T-cell (primary cell): ENCODE data around the gene PLEK. TPM values are rescaled to one million over a fixed set of nuclear protein-coding genes. Genes with fewer than 3 reads are reported as not detected.

Source experiments
- ATAC-seq, 4 experiments: fragments of 200-7000 bp in 3 of 4; fragments of 150-1000 bp in 1 of 4; cut with Tn5 transposase; replicated peaks in 1 of 4; 1 replicate in 3 of 4; 2 replicates in 1 of 4; pipeline ENCODE4 v1.10.0; 2021; ENCODE audit warnings: moderate library complexity in 3 of 4, mild to moderate bottlenecking in 2 of 4, moderate number of reproducible peaks in 1 of 4
- CTCF ChIA-PET, 2 donors: fragments of 300-600 bp; sonication (Branson Sonifier 250); formaldehyde crosslinking; loops; one replicate each; lab custom pipeline; 2022; ENCODE audit warnings: antibody characterized with exemption in 2 of 2; lab: Charles Lee
- POLR2A ChIA-PET, 2 donors: fragments of 300-600 bp; sonication (Branson Sonifier 250); formaldehyde crosslinking; loops; one replicate each; lab custom pipeline; 2022; ENCODE audit warnings: antibody characterized with exemption in 2 of 2; lab: Charles Lee
- DNase-seq, 35 experiments: peaks; one replicate each; pipeline versions ENCODE4 v3.0.0 to v3.0.0-alpha.2; 2013 to 2023
- H3K27ac ChIP-seq: one replicate; pipeline ENCODE4 v1.5.1; 2013; ENCODE audit warnings: low read length
- H3K27me3 ChIP-seq, 2 experiments: replicated peaks in 1 of 2; 1 replicate in 1 of 2; 2 replicates in 1 of 2; pipeline versions ENCODE4 v1.6.1 to v1.7.0; 2013; ENCODE audit warnings: low read length in 1 of 2, mixed read lengths in 1 of 2; ENCODE audit not compliant: control insufficient read depth in 2 of 2, insufficient read depth in 2 of 2; ENCODE audit errors: extremely low read depth in 1 of 2
- H3K36me3 ChIP-seq, 2 donors: 1 replicate in 1 of 2; 2 replicates in 1 of 2; pipeline versions ENCODE4 v1.6.1 to v1.7.0; 2013; ENCODE audit warnings: low read length in 1 of 2; ENCODE audit not compliant: control insufficient read depth in 2 of 2, insufficient read depth in 1 of 2; ENCODE audit errors: extremely low read depth in 1 of 2
- H3K4me1 ChIP-seq, 2 experiments: 1 replicate in 1 of 2; 2 replicates in 1 of 2; pipeline versions ENCODE4 v1.6.1 to v1.7.0; 2013; ENCODE audit warnings: low read length in 2 of 2, mixed read lengths in 1 of 2; ENCODE audit not compliant: insufficient read depth in 2 of 2, control insufficient read depth in 1 of 2; ENCODE audit errors: extremely low read depth in 1 of 2
- H3K4me3 ChIP-seq, 2 donors: 1 replicate in 1 of 2; 2 replicates in 1 of 2; pipeline versions ENCODE4 v1.5.1 to v1.7.0; 2013; ENCODE audit warnings: mild to moderate bottlenecking in 2 of 2, low read length in 1 of 2, moderate library complexity in 1 of 2; ENCODE audit not compliant: control insufficient read depth in 1 of 2; ENCODE audit errors: extremely low read depth in 1 of 2
- H3K9me3 ChIP-seq: 2 replicates; pipeline ENCODE4 v1.7.0; 2013
- H3K27ac Mint-ChIP-seq, 2 donors: one replicate each; pipeline ENCODE4 v1.8.0; 2020 to 2021; ENCODE audit warnings: mild to moderate bottlenecking in 2 of 2, mixed read lengths in 2 of 2
- H3K27me3 Mint-ChIP-seq, 2 donors: one replicate each; pipeline ENCODE4 v1.8.0; 2021 to 2022; ENCODE audit warnings: mixed read lengths in 2 of 2
- H3K36me3 Mint-ChIP-seq: one replicate; pipeline ENCODE4 v1.8.0; 2021; ENCODE audit warnings: mixed read lengths
- H3K4me1 Mint-ChIP-seq, 3 donors: one replicate each; pipeline ENCODE4 v1.8.0; 2020 to 2022; ENCODE audit warnings: mixed read lengths in 3 of 3, mild to moderate bottlenecking in 1 of 3
- H3K4me3 Mint-ChIP-seq, 3 donors: one replicate each; pipeline ENCODE4 v1.8.0; 2020 to 2022; ENCODE audit warnings: mild to moderate bottlenecking in 3 of 3, mixed read lengths in 3 of 3, moderate library complexity in 3 of 3
- H3K9me3 Mint-ChIP-seq, 3 donors: one replicate each; pipeline ENCODE4 v1.8.0; 2020 to 2022; ENCODE audit warnings: mixed read lengths in 3 of 3
- WGBS: methylation state at CpG from one replicate; pipeline ENCODE4 v1.1.5; 2013; ENCODE audit warnings: missing lambda C conversion rate; ENCODE audit not compliant: insufficient coverage; 5-methylcytosine and 5-hydroxymethylcytosine counted together
- total RNA-seq, 35 experiments: library from RNA in 6 of 35; stranded (reverse) in 6 of 35; fragments of 120-200 nt in 1 of 35; gene quantifications; one replicate each; pipeline versions ENCODE4 v1.2.1 to v1.2.4 and lab custom pipeline; 2013 to 2026

The PLEK gene
- total RNA-seq, 5 donors from 2014 or later (not counting 1 experiment from before 2014, with no cell fraction given), result 5.1 to 28.4 (median 13.6) TPM

GRCh38 chr2:68359889-68360288 is 5.2 kb upstream of the PLEK start:
- CTCF ChIA-PET, result interaction anchor here (0.6 to 2.2 kb wide), 3 partner anchors 81 to 224 kb away, joined by 3 to 16 read pairs (median 9); no protein-coding TSS in a partner anchor
- Histone ChIP-seq H3K9me3 (no peaks in the 10 kb centered on the region), H3K4me1 (peaks cover 0 to 15% of the 10 kb centered on the region in 2 experiments), H3K27ac (no peak overlapping the region), H3K4me3 (no peak overlapping the region), H3K27me3 (no peaks in the 10 kb centered on the region), H3K36me3 (no peaks in the 10 kb centered on the region)
- Mint-ChIP-seq H3K27me3 (peaks cover 0 to 4% of the 10 kb centered on the region in 2 donors), H3K36me3 (no peaks in the 10 kb centered on the region), H3K4me1 (peaks cover 12 to 28% (median 13%) of the 10 kb centered on the region in 3 donors), H3K9me3 (no peaks in the 10 kb centered on the region), H3K4me3 (no peak overlapping the region), H3K27ac (no peak overlapping the region)
- no peak for ATAC-seq
- POLR2A ChIA-PET, result no interaction called here
- WGBS, result no CpG with 5 or more reads among the region's 3 CpGs
- no peak for DNase-seq

- no peaks in the 10 kb centered on the region for H3K9me3 ChIP-seq
- no peaks in the 10 kb centered on the region for H3K36me3 ChIP-seq
- peaks cover 0 to 4% of the 10 kb centered on the region in 2 donors for H3K27me3 Mint-ChIP-seq
- WGBS, result no CpG with 5 or more reads among the region's 12 CpGs
- peak overlapping the region; percentile 53 for H3K27ac ChIP-seq
- peaks cover 13 to 30% (median 16%) of the 10 kb centered on the region in 3 donors for H3K4me1 Mint-ChIP-seq
- H3K36me3 Mint-ChIP-seq, result no peaks in the 10 kb centered on the region
- H3K4me3 Mint-ChIP-seq, result peak overlapping the region; percentile 45 to 73 (median 45)
- no peaks in the 10 kb centered on the region for H3K9me3 Mint-ChIP-seq
- POLR2A ChIA-PET, result no interaction called here
- H3K4me1 ChIP-seq, result peaks cover 0 to 15% of the 10 kb centered on the region in 2 experiments
- H3K27ac Mint-ChIP-seq, result peak overlapping the region; percentile 5 to 19
- DNase-seq (peak; percentile 53 to 92 (median 74)), ATAC-seq (peak; percentile 87 to 95 (median 90))
- CTCF ChIA-PET, result interaction anchor here in 1 of 2 donors (1.3 kb wide), 1 partner anchor 80 kb away, joined by 5 read pairs; no protein-coding TSS in a partner anchor
- no peaks in the 10 kb centered on the region for H3K27me3 ChIP-seq
- peak overlapping the region in 1 of 2 donors; percentile 19 for H3K4me3 ChIP-seq
These were observed 3.0 kb upstream of the PLEK start for GRCh38 chr2:68362069-68362468.

DNA sequence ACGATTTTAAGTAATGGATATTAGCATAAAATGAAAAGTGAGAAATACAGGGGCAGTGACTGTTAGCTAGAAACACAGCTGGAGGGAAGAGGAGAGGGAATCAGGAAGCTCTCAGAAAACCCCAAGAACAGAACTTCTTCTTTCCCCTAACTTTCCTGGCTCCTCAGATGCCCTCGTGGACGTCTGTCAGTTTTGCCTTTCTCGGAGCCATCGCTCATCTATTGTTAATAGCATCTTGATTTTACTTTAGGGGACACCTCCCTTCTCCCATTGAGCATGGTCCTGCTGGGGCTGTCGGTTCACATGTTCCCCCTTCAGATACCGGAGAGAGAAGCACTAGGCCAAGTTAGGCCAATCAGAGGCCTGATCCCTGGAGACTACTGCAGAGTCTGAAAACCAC is 2.3 kb upstream of the PLEK start:
- H3K9me3 ChIP-seq, result no peaks in the 10 kb centered on the region
- H3K27me3 ChIP-seq, result no peaks in the 10 kb centered on the region
- ATAC-seq (no peak), DNase-seq (no peak)
- WGBS, result 84% methylated on average over 4 of the region's 7 CpGs
- H3K27ac Mint-ChIP-seq, result peak overlapping the region in 1 of 2 donors; percentile 6
- no peaks in the 10 kb centered on the region for H3K9me3 Mint-ChIP-seq
- peaks cover 0 to 13% of the 10 kb centered on the region in 2 experiments for H3K4me1 ChIP-seq
- H3K4me1 Mint-ChIP-seq, result peaks cover 13 to 35% (median 16%) of the 10 kb centered on the region in 3 donors
- H3K27ac ChIP-seq, result peak overlapping the region; percentile 53
- peaks cover 0 to 4% of the 10 kb centered on the region in 2 donors for H3K27me3 Mint-ChIP-seq
- peak overlapping the region in 1 of 3 donors; percentile 31 for H3K4me3 Mint-ChIP-seq
- ChIA-PET CTCF (interaction anchor here in 1 of 2 donors (1.3 kb wide), 2 partner anchors 79 to 101 kb away, joined by 4 to 5 read pairs; no protein-coding TSS in a partner anchor), POLR2A (no interaction called here)
- H3K4me3 ChIP-seq, result no peak overlapping the region
- no peaks in the 10 kb centered on the region for H3K36me3 ChIP-seq
- no peaks in the 10 kb centered on the region for H3K36me3 Mint-ChIP-seq

DNA sequence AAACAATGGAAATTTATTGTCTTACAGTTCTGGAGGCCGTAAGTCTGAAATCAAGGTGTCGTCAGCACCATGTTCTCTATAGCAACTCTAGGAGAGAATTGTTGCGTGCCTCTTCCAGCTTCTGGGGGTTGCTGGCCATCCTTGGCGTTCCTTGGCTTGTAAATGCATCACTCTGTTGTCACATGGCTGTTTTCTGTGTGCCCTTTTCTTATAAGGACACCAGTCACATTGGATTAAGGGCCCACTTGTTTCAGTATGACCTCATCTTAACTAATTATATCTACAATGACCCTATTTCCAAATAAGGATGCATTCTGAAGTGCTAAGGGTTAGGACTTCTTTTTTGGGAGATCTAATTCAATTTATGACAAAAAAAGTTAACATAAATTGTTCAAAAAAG is 1.4 kb upstream of the PLEK start:
- Mint-ChIP-seq H3K4me3 (no peak overlapping the region), H3K27me3 (peaks cover 0 to 4% of the 10 kb centered on the region in 2 donors), H3K27ac (peak overlapping the region; percentile 24 to 88), H3K36me3 (peaks cover 2% of the 10 kb centered on the region), H3K4me1 (peaks cover 13 to 44% (median 16%) of the 10 kb centered on the region in 3 donors), H3K9me3 (peaks cover 0 to 2% (median 2%) of the 10 kb centered on the region in 3 donors)
- H3K9me3 ChIP-seq, result no peaks in the 10 kb centered on the region
- H3K27me3 ChIP-seq, result no peaks in the 10 kb centered on the region
- ATAC-seq (no peak), DNase-seq (no peak)
- ChIA-PET CTCF (interaction anchor here in 1 of 2 donors (1.3 kb wide), 2 partner anchors 78 to 100 kb away, joined by 4 to 5 read pairs; no protein-coding TSS in a partner anchor), POLR2A (no interaction called here)
- 94% methylated on average over 4 of the region's 4 CpGs for WGBS
- H3K36me3 ChIP-seq, result no peaks in the 10 kb centered on the region
- peak overlapping the region; percentile 53 for H3K27ac ChIP-seq
- no peak overlapping the region for H3K4me3 ChIP-seq
- H3K4me1 ChIP-seq, result peaks cover 0 to 13% of the 10 kb centered on the region in 2 experiments

DNA sequence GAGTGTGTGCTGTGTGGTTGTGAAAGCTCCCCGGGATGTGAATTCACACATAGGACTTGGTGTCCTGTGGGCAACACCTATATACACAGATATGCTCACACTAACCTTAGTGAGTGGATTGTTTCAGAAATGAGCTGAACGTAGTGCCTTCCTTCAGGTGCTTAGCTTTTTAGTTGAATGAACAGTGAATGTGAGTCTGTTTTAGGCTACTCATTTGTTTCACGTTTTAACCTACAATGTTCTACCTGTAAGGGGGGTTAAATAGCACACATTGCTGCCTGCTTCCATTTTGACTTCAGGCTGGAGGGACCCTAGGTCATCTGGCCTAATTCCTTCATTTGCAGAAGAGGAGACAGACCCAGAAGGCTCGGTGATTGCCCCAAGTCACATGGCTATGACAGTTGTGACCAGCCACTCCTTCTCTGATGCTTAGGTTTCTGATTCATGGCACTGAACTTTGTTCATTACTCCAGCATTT is 1.0 kb downstream of the PLEK start:
- H3K27ac ChIP-seq, result peak overlapping the region; percentile 53
- H3K4me1 ChIP-seq, result peaks cover 2 to 19% of the 10 kb centered on the region in 2 experiments
- no peaks in the 10 kb centered on the region for H3K36me3 ChIP-seq
- Mint-ChIP-seq H3K27ac (peak overlapping the region; percentile 17 to 50), H3K9me3 (peaks cover 0 to 6% (median 5%) of the 10 kb centered on the region in 3 donors), H3K4me3 (peak overlapping the region; percentile 73 to 77 (median 73)), H3K4me1 (peaks cover 13 to 54% (median 18%) of the 10 kb centered on the region in 3 donors), H3K36me3 (peaks cover 2% of the 10 kb centered on the region), H3K27me3 (peaks cover 0 to 4% of the 10 kb centered on the region in 2 donors)
- peak in 1 of 4 experiments; percentile 35 for ATAC-seq
- WGBS, result 60% methylated on average over 1 of the region's 4 CpGs
- no peaks in the 10 kb centered on the region for H3K9me3 ChIP-seq
- peak overlapping the region in 1 of 2 donors; percentile 53 for H3K4me3 ChIP-seq
- no peaks in the 10 kb centered on the region for H3K27me3 ChIP-seq
- ChIA-PET POLR2A (interaction anchor here in 1 of 2 donors (0.6 kb wide), 1 partner anchor 13 kb away, joined by 3 read pairs; no protein-coding TSS in a partner anchor), CTCF (interaction anchor here in 1 of 2 donors (0.9 kb wide), 3 partner anchors 13 to 101 kb away, joined by 3 to 5 read pairs (median 3); partner anchors contain the start of genes APLF and FBXO48)
- peak in 2 of 35 experiments; percentile 26 to 45 for DNase-seq

DNA sequence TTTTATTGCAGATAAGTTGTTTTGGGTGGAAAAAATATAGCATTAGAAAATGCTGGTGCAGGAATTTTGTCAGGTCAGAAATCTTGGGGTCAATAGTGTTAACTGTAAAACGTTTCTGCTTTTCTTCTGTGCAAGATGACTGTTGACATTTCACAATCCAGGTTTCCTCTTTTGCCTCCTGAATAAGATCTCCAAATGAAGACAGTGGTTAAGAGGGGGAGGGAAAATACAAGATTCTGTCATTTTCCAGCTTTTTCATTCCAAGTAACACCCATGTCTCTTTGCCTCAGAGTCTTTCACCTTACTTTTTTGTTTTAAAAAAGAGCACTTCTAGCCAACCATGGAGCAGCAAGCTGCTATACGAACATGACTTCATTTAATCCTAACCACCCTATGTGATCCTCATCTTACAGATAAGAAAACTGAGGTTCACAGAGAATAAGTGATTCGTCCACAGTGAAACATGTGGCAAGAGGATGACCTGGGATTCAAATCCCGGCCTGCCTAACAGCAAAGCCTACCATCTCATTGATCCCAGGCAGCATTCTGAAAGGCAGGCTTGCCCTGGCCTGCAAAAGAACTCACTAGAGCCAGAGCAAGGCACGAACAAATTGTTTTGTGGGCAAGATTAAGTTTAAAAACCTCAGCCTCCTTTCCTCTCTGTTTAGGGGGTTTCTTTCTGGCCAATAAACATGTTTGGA is 3.0 kb downstream of the PLEK start:
- Mint-ChIP-seq H3K4me1 (peaks cover 0 to 58% (median 16%) of the 10 kb centered on the region in 3 donors), H3K36me3 (peaks cover 7% of the 10 kb centered on the region), H3K9me3 (peaks cover 0 to 6% (median 5%) of the 10 kb centered on the region in 3 donors), H3K27me3 (peaks cover 0 to 3% of the 10 kb centered on the region in 2 donors), H3K4me3 (peak overlapping the region; percentile 29 to 70 (median 50)), H3K27ac (peak overlapping the region; percentile 8 to 53)
- ChIA-PET CTCF (interaction anchor here in 1 of 2 donors (1.2 kb wide), 1 partner anchor 72 kb away, joined by 3 read pairs; no protein-coding TSS in a partner anchor), POLR2A (no interaction called here)
- DNase-seq (no peak), ATAC-seq (no peak)
- WGBS, result 39% methylated on average over 3 of the region's 5 CpGs
- Histone ChIP-seq H3K4me3 (peak overlapping the region in 1 of 2 donors; percentile 53), H3K4me1 (peaks cover 4 to 19% of the 10 kb centered on the region in 2 experiments), H3K36me3 (no peaks in the 10 kb centered on the region), H3K27me3 (no peaks in the 10 kb centered on the region), H3K9me3 (no peaks in the 10 kb centered on the region), H3K27ac (peak overlapping the region; percentile 29)
